ENCODE data around the gene CFDP1. TPM values are rescaled to one million over a fixed set of nuclear protein-coding genes. Genes with fewer than 3 reads are reported as not detected.

CFDP1 gene
- total and polyA plus RNA-seq, 4 experiments from 2014 or later: 37.1 to 42.4 (median 41.9) TPM

- Mint-ChIP-seq H3K9me3 (no peaks in the 10 kb centered on the region), H3K36me3 (peaks cover 14 to 52% of the 10 kb centered on the region in 2 donors), H3K27me3 (no peaks in the 10 kb centered on the region), H3K27ac (peak overlapping the region in 1 of 7 donors; percentile 50), H3K4me1 (peaks cover 13 to 28% (median 17%) of the 10 kb centered on the region in 4 donors), H3K4me3 (no peak overlapping the region)
- ChIA-PET CTCF (ENCODE audit: partially characterized antibody) (interaction anchor here (1.1 kb wide), 1 partner anchor 104 kb away, joined by 3 read pairs; no protein-coding TSS in a partner anchor), POLR2A (ENCODE audit: partially characterized antibody) (no interaction called here)
- H3K27me3 ChIP-seq (ENCODE audit: insufficient read depth, low read length): no peaks in the 10 kb centered on the region
- H3K4me1 ChIP-seq (ENCODE audit: insufficient read depth, low read length): peaks cover 13% of the 10 kb centered on the region
- no peaks in the 10 kb centered on the region for H3K9me3 ChIP-seq (ENCODE audit: control insufficient read depth in 1 of 2, low read length in 2 of 2)
- H3K27ac ChIP-seq (ENCODE audit: low read depth, low read length): no peak overlapping the region
- H3K4me3 ChIP-seq (ENCODE audit: low read length in 2 of 2): no peak overlapping the region
- intact Hi-C loops (cut with micrococcal nuclease): no loop called here
- no peak for DNase-seq
- H3K36me3 ChIP-seq (ENCODE audit: insufficient read depth, low read length): no peaks in the 10 kb centered on the region
Observed at GRCh38 chr16:75337430-75337829, 95.9 kb downstream of the CFDP1 start.

- H3K4me1 ChIP-seq (ENCODE audit: insufficient read depth, low read length): peaks cover 13% of the 10 kb centered on the region
- H3K27me3 ChIP-seq (ENCODE audit: insufficient read depth, low read length): no peaks in the 10 kb centered on the region
- peaks cover 13 to 28% (median 17%) of the 10 kb centered on the region in 4 donors for H3K4me1 Mint-ChIP-seq
- no peak overlapping the region for H3K27ac ChIP-seq (ENCODE audit: low read depth, low read length)
- no peaks in the 10 kb centered on the region for H3K27me3 Mint-ChIP-seq
- H3K36me3 ChIP-seq (ENCODE audit: insufficient read depth, low read length): no peaks in the 10 kb centered on the region
- CTCF ChIA-PET (ENCODE audit: partially characterized antibody): interaction anchor here (1.1 kb wide), 1 partner anchor 103 kb away, joined by 3 read pairs; no protein-coding TSS in a partner anchor
- no peaks in the 10 kb centered on the region for H3K9me3 ChIP-seq (ENCODE audit: control insufficient read depth in 1 of 2, low read length in 2 of 2)
- no peaks in the 10 kb centered on the region for H3K9me3 Mint-ChIP-seq
- POLR2A ChIA-PET (ENCODE audit: partially characterized antibody): no interaction called here
- H3K27ac Mint-ChIP-seq: no peak overlapping the region
- H3K4me3 ChIP-seq (ENCODE audit: low read length in 2 of 2): no peak overlapping the region
- peaks cover 13 to 46% of the 10 kb centered on the region in 2 donors for H3K36me3 Mint-ChIP-seq
- no peak overlapping the region for H3K4me3 Mint-ChIP-seq
- intact Hi-C loops (cut with micrococcal nuclease): no loop called here
- no peak for DNase-seq
Observed at GRCh38 chr16:75336521-75336920, 96.8 kb downstream of the CFDP1 start.

GRCh38 chr16:75333721-75334163, 99.6 kb downstream of the CFDP1 start:
- DNase-seq: no peak
- Histone ChIP-seq H3K36me3 (ENCODE audit: insufficient read depth, low read length) (no peaks in the 10 kb centered on the region), H3K9me3 (ENCODE audit: control insufficient read depth in 1 of 2, low read length in 2 of 2) (no peaks in the 10 kb centered on the region), H3K4me1 (ENCODE audit: insufficient read depth, low read length) (peaks cover 13% of the 10 kb centered on the region), H3K27me3 (ENCODE audit: insufficient read depth, low read length) (no peaks in the 10 kb centered on the region), H3K27ac (ENCODE audit: low read depth, low read length) (no peak overlapping the region), H3K4me3 (ENCODE audit: low read length in 2 of 2) (no peak overlapping the region)
- peak overlapping the region in 3 of 7 donors; percentile 54 to 73 (median 72) for H3K27ac Mint-ChIP-seq
- ChIA-PET CTCF (ENCODE audit: partially characterized antibody) (interaction anchor here (1.1 to 1.6 kb wide), 2 partner anchors 13 to 50 kb away, joined by 3 to 6 read pairs; no protein-coding TSS in a partner anchor), POLR2A (ENCODE audit: partially characterized antibody) (no interaction called here)
- intact Hi-C loops (cut with micrococcal nuclease): no loop called here
- no peaks in the 10 kb centered on the region for H3K9me3 Mint-ChIP-seq
- H3K4me3 Mint-ChIP-seq: peak overlapping the region in 4 of 8 donors; percentile 10 to 77 (median 16)
- H3K27me3 Mint-ChIP-seq: no peaks in the 10 kb centered on the region
- H3K36me3 Mint-ChIP-seq: peaks cover 6 to 28% of the 10 kb centered on the region in 2 donors
- H3K4me1 Mint-ChIP-seq: peaks cover 13 to 28% (median 17%) of the 10 kb centered on the region in 4 donors

GRCh38 chr16:75329943-75330342, 103.4 kb downstream of the CFDP1 start:
- H3K36me3 Mint-ChIP-seq: peaks cover 8 to 24% of the 10 kb centered on the region in 2 donors
- no peak overlapping the region for H3K27ac ChIP-seq (ENCODE audit: low read depth, low read length)
- ChIA-PET POLR2A (ENCODE audit: partially characterized antibody) (no interaction called here), CTCF (ENCODE audit: partially characterized antibody) (interaction anchor here (1.5 kb wide), 1 partner anchor 96 kb away, joined by 4 read pairs; no protein-coding TSS in a partner anchor)
- H3K9me3 ChIP-seq (ENCODE audit: control insufficient read depth in 1 of 2, low read length in 2 of 2): no peaks in the 10 kb centered on the region
- H3K4me3 Mint-ChIP-seq: no peak overlapping the region
- no peaks in the 10 kb centered on the region for H3K27me3 Mint-ChIP-seq
- peaks cover 20 to 34% (median 30%) of the 10 kb centered on the region in 4 donors for H3K4me1 Mint-ChIP-seq
- no peaks in the 10 kb centered on the region for H3K27me3 ChIP-seq (ENCODE audit: insufficient read depth, low read length)
- H3K4me1 ChIP-seq (ENCODE audit: insufficient read depth, low read length): peaks cover 25% of the 10 kb centered on the region
- DNase-seq: no peak
- no peaks in the 10 kb centered on the region for H3K36me3 ChIP-seq (ENCODE audit: insufficient read depth, low read length)
- intact Hi-C loops (cut with micrococcal nuclease): no loop called here
- no peak overlapping the region for H3K4me3 ChIP-seq (ENCODE audit: low read length in 2 of 2)
- no peaks in the 10 kb centered on the region for H3K9me3 Mint-ChIP-seq
- no peak overlapping the region for H3K27ac Mint-ChIP-seq

- peak overlapping the region in 5 of 7 donors; percentile 2 to 89 (median 80) for H3K27ac Mint-ChIP-seq
- Histone ChIP-seq H3K36me3 (ENCODE audit: insufficient read depth, low read length) (no peaks in the 10 kb centered on the region), H3K27me3 (ENCODE audit: insufficient read depth, low read length) (no peaks in the 10 kb centered on the region), H3K27ac (ENCODE audit: low read depth, low read length) (no peak overlapping the region), H3K4me3 (ENCODE audit: low read length in 2 of 2) (no peak overlapping the region), H3K4me1 (ENCODE audit: insufficient read depth, low read length) (peaks cover 14% of the 10 kb centered on the region), H3K9me3 (ENCODE audit: control insufficient read depth in 1 of 2, low read length in 2 of 2) (no peaks in the 10 kb centered on the region)
- H3K27me3 Mint-ChIP-seq: no peaks in the 10 kb centered on the region
- CTCF ChIA-PET (ENCODE audit: partially characterized antibody): interaction anchor here (0.9 to 1.7 kb wide), 6 partner anchors 13 to 127 kb away, joined by 3 to 6 read pairs (median 3); no protein-coding TSS in a partner anchor
- peak in 1 of 5 donors; percentile 10 for DNase-seq
- intact Hi-C loops (cut with micrococcal nuclease): no loop called here
- peaks cover 16 to 32% of the 10 kb centered on the region in 2 donors for H3K36me3 Mint-ChIP-seq
- POLR2A ChIA-PET (ENCODE audit: partially characterized antibody): interaction anchor here (1.0 to 1.1 kb wide), 2 partner anchors 54 to 93 kb away, joined by 3 read pairs; no protein-coding TSS in a partner anchor
- no peaks in the 10 kb centered on the region for H3K9me3 Mint-ChIP-seq
- peaks cover 11 to 26% (median 22%) of the 10 kb centered on the region in 4 donors for H3K4me1 Mint-ChIP-seq
- H3K4me3 Mint-ChIP-seq: peak overlapping the region in 3 of 8 donors; percentile 18 to 43 (median 30)
Observed at GRCh38 chr16:75326333-75326732, 107.0 kb downstream of the CFDP1 start.

GRCh38 chr16:75323933-75324332, 109.4 kb downstream of the CFDP1 start:
- no peak overlapping the region for H3K4me3 Mint-ChIP-seq
- CTCF ChIA-PET (ENCODE audit: partially characterized antibody): no interaction called here
- intact Hi-C loops (cut with micrococcal nuclease): no loop called here

GRCh38 chr16:75323198-75323597, 110.1 kb downstream of the CFDP1 start:
- Histone ChIP-seq H3K27ac (ENCODE audit: low read depth, low read length) (no peak overlapping the region), H3K4me1 (ENCODE audit: insufficient read depth, low read length) (peaks cover 37% of the 10 kb centered on the region), H3K36me3 (ENCODE audit: insufficient read depth, low read length) (no peaks in the 10 kb centered on the region), H3K4me3 (ENCODE audit: low read length in 2 of 2) (no peak overlapping the region), H3K27me3 (ENCODE audit: insufficient read depth, low read length) (no peaks in the 10 kb centered on the region), H3K9me3 (ENCODE audit: control insufficient read depth in 1 of 2, low read length in 2 of 2) (no peaks in the 10 kb centered on the region)
- Mint-ChIP-seq H3K27ac (no peak overlapping the region), H3K9me3 (no peaks in the 10 kb centered on the region), H3K27me3 (no peaks in the 10 kb centered on the region), H3K36me3 (peaks cover 13 to 26% of the 10 kb centered on the region in 2 donors), H3K4me1 (peaks cover 31 to 50% (median 44%) of the 10 kb centered on the region in 4 donors), H3K4me3 (no peak overlapping the region)
- ChIA-PET POLR2A (ENCODE audit: partially characterized antibody) (no interaction called here), CTCF (ENCODE audit: partially characterized antibody) (no interaction called here)
- intact Hi-C loops (cut with micrococcal nuclease): no loop called here
- DNase-seq: no peak

More at GRCh38 chr16:75323933-75324332, 109.4 kb downstream of the CFDP1 start:
- no peak for DNase-seq
- Mint-ChIP-seq H3K27me3 (no peaks in the 10 kb centered on the region), H3K36me3 (peaks cover 13 to 26% of the 10 kb centered on the region in 2 donors), H3K4me1 (peaks cover 31 to 50% (median 44%) of the 10 kb centered on the region in 4 donors), H3K9me3 (no peaks in the 10 kb centered on the region), H3K27ac (peak overlapping the region in 1 of 7 donors; percentile 67)
- Histone ChIP-seq H3K4me1 (ENCODE audit: insufficient read depth, low read length) (peaks cover 35% of the 10 kb centered on the region), H3K9me3 (ENCODE audit: control insufficient read depth in 1 of 2, low read length in 2 of 2) (no peaks in the 10 kb centered on the region), H3K27ac (ENCODE audit: low read depth, low read length) (no peak overlapping the region), H3K36me3 (ENCODE audit: insufficient read depth, low read length) (no peaks in the 10 kb centered on the region), H3K27me3 (ENCODE audit: insufficient read depth, low read length) (no peaks in the 10 kb centered on the region), H3K4me3 (ENCODE audit: low read length in 2 of 2) (no peak overlapping the region)
- POLR2A ChIA-PET (ENCODE audit: partially characterized antibody): no interaction called here
